Measurements from ENCODE around the gene SLC6A11.

The SLC6A11 gene

GRCh38 chr3:10957976-10958749 lies 142.1 kb downstream of the SLC6A11 start:
- no peak for FAIRE-seq

GRCh38 chr3:10960255-10960654 lies 144.2 kb downstream of the SLC6A11 start:
- no peak for FAIRE-seq

- FAIRE-seq: no peak
Observed at GRCh38 chr3:10961921-10962320, 145.9 kb downstream of the SLC6A11 start.

- no peak for FAIRE-seq
Observed at GRCh38 chr3:10962481-10963036, 146.5 kb downstream of the SLC6A11 start.

GRCh38 chr3:10964537-10965167 lies 148.6 kb downstream of the SLC6A11 start:
- FAIRE-seq: no peak

GRCh38 chr3:10968401-10968800 lies 152.4 kb downstream of the SLC6A11 start:
- no peak for FAIRE-seq

- FAIRE-seq: no peak
Observed at GRCh38 chr3:10970306-10970960, 154.4 kb downstream of the SLC6A11 start.

- FAIRE-seq: no peak
Observed at GRCh38 chr3:10972072-10972782, 156.2 kb downstream of the SLC6A11 start.

- no peak for FAIRE-seq
Observed at GRCh38 chr3:10973046-10973595, 157.1 kb downstream of the SLC6A11 start.

GRCh38 chr3:10974131-10974530 lies 158.1 kb downstream of the SLC6A11 start:
- no peak for FAIRE-seq

- FAIRE-seq: no peak
Observed at GRCh38 chr3:10974746-10975375, 158.8 kb downstream of the SLC6A11 start.

- no peak for FAIRE-seq
Observed at GRCh38 chr3:10975695-10976234, 159.7 kb downstream of the SLC6A11 start.

- no peak for FAIRE-seq
Observed at GRCh38 chr3:10976770-10977169, 160.7 kb downstream of the SLC6A11 start.

- no peak for FAIRE-seq
Observed at GRCh38 chr3:10977892-10978510, 162.0 kb downstream of the SLC6A11 start.

GRCh38 chr3:10978956-10979355 lies 162.9 kb downstream of the SLC6A11 start:
- FAIRE-seq: no peak

GRCh38 chr3:10980312-10980711 lies 164.3 kb downstream of the SLC6A11 start:
- no peak for FAIRE-seq

GRCh38 chr3:10981031-10981430 lies 165.0 kb downstream of the SLC6A11 start:
- no peak for FAIRE-seq

GRCh38 chr3:10981961-10982360 lies 165.9 kb downstream of the SLC6A11 start:
- FAIRE-seq: no peak

- no peak for FAIRE-seq
Observed at GRCh38 chr3:10982782-10983181, 166.8 kb downstream of the SLC6A11 start.

GRCh38 chr3:10983219-10983916 lies 167.3 kb downstream of the SLC6A11 start:
- FAIRE-seq: no peak

Measured in A204.1 (cell line).